HT1080 (cell line): ENCODE measurements around the gene RESP18. TPM values are rescaled to one million over a fixed set of nuclear protein-coding genes. Genes with fewer than 3 reads are reported as not detected.
A peak's percentile ranks its signal among the peaks of the same experiment; 100 is the strongest.

Source experiments
- DNase-seq: peaks from one replicate; pipeline ENCODE4 v3.0.0-alpha.2; 2015; ENCODE audit warnings: low read depth
- small RNA-seq: library from RNA; depleted of rRNA; stranded (forward); fragments of <200 nt; gene quantifications from one replicate; pipeline ENCODE3, GENCODE V24; 2014
- total RNA-seq: library from RNA; depleted of rRNA; stranded (reverse); fragments of >200 nt; shearing (Covaris generic); gene quantifications from 2 replicates; pipeline ENCODE4 v1.2.3, GENCODE V29; 2014; rRNA removed

Gene RESP18
- total RNA-seq, 1 experiment from 2014 or later: not detected

DNA sequence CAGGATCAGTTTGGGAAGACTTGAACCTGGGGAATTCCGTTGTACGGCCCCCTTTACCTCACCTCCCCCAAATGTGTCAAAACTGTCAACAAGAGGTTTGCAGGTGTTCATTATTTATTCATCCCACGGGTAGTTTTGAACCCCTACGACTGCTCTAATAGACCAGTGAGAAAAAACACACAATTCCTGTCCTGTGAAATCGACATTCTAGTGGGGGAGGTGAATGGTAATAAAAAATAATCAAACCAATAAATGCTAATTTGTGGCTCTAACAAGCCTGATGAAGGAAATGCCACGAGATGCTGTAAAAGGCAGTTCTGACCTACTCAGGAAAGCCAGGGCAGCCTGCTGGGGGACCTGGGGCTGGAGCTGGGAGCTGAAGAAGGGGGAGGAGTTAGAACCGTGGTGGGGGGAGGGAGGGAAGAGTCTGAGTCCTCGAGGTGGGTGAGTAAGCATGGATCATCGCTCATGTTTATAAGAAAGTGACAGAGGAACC is 53.8 kb downstream of the RESP18 start:
- no peak for DNase-seq

DNA sequence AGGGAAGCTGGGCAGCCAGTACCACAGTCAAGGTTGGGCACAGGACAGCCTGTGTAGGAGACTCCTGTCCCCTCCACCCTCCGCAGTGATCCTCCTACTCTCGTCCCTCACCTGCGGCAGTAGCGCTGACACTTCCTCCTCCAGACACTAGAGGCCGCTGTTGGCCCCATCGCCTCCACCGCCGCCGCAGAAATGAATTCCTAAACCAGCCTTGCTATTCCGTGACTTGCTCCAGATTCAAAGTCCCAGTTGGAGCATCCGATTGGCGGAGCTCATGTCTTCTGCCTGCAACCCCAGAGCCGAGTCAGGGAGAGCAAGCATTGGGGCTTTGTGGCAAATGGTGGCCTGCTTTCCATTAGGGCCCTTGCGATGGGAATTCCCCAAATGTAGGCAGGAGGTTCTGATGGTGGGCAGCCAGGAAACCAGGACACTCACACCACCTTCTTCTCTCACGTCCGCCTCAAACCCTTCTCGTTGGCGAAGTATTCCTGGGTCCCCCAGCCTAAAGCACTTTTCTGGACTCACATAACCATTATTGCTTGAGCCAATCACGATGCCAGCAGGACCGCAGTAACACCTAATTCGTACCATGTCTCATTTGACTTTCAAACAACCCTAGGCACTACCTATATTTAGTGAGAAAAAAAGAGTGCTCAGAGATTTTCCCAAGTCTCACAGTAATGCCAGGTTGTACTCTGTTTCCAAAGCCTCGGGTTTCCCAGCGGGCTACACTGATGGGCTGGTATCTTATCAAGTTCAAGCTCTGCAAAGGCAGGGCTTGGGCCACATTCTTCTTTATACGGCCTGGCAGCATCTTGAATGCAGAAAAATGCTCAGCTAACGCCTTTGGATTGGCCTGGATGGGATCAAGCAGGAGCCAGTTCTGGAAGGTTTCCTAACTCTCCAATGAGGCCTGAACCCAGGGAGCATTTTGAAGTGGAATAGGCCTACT is 54.6 kb downstream of the RESP18 start:
- DNase-seq: peak; percentile 73

Small RNA genes within 50 kb of the gene (small RNA-seq; reads per million reads assigned to genes)
- gene AC053503.3 (not detected), gene MIR153-1 (0.07 reads per million)

Other genes starting within 250 kb of the RESP18 start
- 17.4 and 22.6 TPM in 2 replicates for gene NHEJ1, start 171.9 kb downstream of the RESP18 start, total RNA-seq
- 0.47 and 0.76 TPM in 2 replicates for gene SLC23A3, start 162.7 kb downstream of the RESP18 start, total RNA-seq
- 20.8 and 23.3 TPM in 2 replicates for gene CNPPD1, start 155.8 kb downstream of the RESP18 start, total RNA-seq
- gene RETREG2, start 154.5 kb downstream of the RESP18 start, total RNA-seq: 59.6 and 69.9 TPM in 2 replicates
- 43.2 and 43.8 TPM in 2 replicates for gene ZFAND2B, start 126.0 kb downstream of the RESP18 start, total RNA-seq
- 21.4 and 25.5 TPM in 2 replicates for gene ABCB6, start 113.8 kb downstream of the RESP18 start, total RNA-seq
- gene ATG9A, start 103.1 kb downstream of the RESP18 start, total RNA-seq: 37.1 and 47.1 TPM in 2 replicates
- gene ANKZF1, start 102.9 kb downstream of the RESP18 start, total RNA-seq: 24.8 and 27.0 TPM in 2 replicates
- 7.3 and 8.4 TPM in 2 replicates for gene GLB1L, start 87.3 kb downstream of the RESP18 start, total RNA-seq
- gene STK16, start 87.3 kb downstream of the RESP18 start, total RNA-seq: 19.6 and 20.4 TPM in 2 replicates
- 0.14 TPM in 1 of 2 replicates, not detected in the other for gene TUBA4B, start 79.5 kb downstream of the RESP18 start, total RNA-seq
- gene TUBA4A, start 78.8 kb downstream of the RESP18 start, total RNA-seq: 140 and 154 TPM in 2 replicates
- 11.5 and 13.8 TPM in 2 replicates for gene DNAJB2, start 53.4 kb downstream of the RESP18 start, total RNA-seq
- 10.2 and 11.2 TPM in 2 replicates for gene PTPRN, start 23.3 kb downstream of the RESP18 start, total RNA-seq
- gene DNPEP, start 55.2 kb upstream of the RESP18 start, total RNA-seq: 77.0 and 94.9 TPM in 2 replicates
- gene DES, start 85.6 kb upstream of the RESP18 start, total RNA-seq: not detected in 2 replicates
- 20.6 and 23.0 TPM in 2 replicates for gene SPEG, start 102.1 kb upstream of the RESP18 start, total RNA-seq
- 40.0 and 47.8 TPM in 2 replicates for gene GMPPA, start 166.1 kb upstream of the RESP18 start, total RNA-seq
- gene ASIC4, start 181.7 kb upstream of the RESP18 start, total RNA-seq: not detected in 2 replicates
- gene CHPF, start 211.1 kb upstream of the RESP18 start, total RNA-seq: 126 and 132 TPM in 2 replicates
- gene TMEM198, start 211.3 kb upstream of the RESP18 start, total RNA-seq: 1.8 and 2.0 TPM in 2 replicates
- 71.0 and 80.8 TPM in 2 replicates for gene OBSL1, start 238.8 kb upstream of the RESP18 start, total RNA-seq
- gene INHA, start 239.6 kb upstream of the RESP18 start, total RNA-seq: not detected in 2 replicates